Stimulated activated naive CD4-positive, alpha-beta T cell (primary cell): ENCODE data around the gene PACRG.

ENCODE experiments used
- DNase-seq, 6 experiments: peaks; one replicate each; lab custom pipeline; 2025; lab: John Stamatoyannopoulos, UW

PACRG gene

DNA sequence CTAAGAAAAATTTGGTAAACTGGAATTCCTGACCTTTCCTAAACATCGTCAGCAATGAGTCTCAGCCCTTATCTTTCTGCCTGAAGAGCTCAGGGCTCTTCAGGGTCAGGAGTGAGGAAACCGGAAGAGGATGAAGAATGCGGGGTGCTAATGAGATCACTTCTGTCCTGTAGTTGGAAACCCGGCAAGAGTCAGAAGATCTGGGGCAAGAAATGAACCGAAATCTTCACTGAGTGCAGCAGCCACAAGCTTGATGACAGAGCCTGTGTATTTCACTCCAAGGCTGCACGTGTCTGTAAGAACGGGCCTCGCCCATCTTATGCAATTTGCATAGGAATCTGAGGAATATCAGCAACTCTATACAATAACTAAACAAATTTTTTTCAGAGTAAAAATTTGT lies 626.3 kb downstream of the PACRG start:
- no peak for DNase-seq

DNA sequence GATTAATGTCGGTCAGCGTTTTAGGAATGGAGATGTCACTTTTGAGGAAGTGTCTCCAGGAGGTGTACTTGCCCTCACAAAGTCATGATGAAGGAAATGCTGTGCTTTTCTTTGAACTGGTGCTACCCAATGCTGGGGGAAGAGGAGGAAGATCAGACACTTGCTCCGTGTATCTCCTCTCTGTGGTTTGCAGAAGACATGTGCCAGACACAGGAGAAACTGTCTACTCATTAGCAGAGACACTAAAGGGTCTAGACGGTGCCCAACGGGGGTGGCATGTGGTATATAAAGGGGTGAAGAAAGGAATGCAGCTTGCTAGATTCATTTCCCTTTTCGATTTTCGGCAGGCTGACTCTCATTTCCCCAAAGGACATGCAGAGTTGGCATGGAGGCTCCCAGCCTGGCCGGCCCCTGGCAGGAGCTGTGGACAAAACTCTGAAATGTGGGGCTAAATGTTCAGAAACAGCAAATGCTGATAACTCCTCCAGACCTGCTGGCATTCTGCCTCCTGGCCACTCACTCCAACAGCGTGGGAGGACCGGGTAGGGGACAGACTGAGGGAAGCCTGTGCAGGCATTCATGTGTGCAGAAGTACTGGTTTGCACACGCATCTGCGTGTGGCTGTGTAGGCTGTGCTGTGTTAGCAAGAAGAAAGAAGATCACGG lies 627.1 kb downstream of the PACRG start:
- DNase-seq, result no peak

DNA sequence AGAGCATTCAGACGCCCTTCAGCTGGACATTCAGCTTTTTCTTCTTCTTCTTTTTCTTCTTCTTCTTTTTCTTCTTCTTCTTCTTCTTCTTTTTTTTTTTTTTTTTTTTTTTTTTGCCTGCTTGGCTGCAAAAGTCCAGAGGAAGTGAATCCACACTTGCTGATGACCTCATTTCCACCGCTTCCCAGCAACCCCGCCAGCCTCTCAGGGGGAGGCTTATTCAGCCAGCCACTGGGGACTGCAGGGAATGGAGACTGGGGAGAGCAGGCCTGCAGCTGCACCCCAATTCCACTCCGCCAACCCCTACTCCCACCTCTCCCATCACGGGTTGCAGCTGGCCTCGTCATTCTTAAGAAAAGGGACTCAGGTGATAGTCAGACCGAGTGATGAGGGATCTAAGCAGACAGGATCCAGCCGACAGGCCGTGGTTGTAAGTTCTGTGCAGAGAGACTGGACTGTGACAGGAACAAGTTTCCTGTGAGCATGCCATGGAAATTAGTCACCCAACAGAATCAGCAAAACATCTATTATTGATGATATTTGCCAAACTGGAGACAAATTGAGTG lies 627.7 kb downstream of the PACRG start:
- DNase-seq, result no peak

DNA sequence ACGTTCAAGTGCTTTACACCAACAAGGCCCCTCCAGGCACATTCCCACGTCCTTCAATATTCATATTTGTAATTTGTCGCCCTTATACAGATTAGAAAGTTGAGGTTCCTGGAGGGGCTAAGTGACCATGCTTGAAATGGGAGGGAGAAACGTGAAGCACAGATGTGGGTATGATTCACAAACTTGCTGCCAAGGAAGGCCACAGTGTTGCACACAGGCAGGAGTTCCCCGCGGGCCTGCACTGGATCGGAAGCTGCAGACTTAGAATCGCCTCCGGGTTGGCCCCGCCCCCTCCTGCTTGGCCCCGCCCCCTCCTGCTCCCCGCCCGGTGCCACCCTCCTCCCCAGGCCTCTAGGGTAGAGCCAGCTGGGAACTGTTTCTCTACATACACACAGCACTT lies 628.5 kb downstream of the PACRG start:
- DNase-seq, result no peak

DNA sequence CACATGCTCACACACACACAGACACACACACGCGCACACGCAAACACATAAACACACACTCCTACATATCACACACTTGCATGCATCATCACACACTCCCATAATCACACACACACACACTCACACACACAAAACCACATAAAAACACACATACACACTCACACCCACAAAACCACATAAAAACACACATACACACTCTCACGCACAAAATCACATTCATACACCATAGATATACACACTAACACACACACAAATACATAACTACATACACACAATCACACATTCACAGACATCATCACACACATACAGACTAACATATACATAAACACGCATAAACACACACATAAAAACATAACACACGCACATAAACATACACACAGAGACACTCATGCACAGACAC lies 629.0 kb downstream of the PACRG start:
- no peak for DNase-seq

DNA sequence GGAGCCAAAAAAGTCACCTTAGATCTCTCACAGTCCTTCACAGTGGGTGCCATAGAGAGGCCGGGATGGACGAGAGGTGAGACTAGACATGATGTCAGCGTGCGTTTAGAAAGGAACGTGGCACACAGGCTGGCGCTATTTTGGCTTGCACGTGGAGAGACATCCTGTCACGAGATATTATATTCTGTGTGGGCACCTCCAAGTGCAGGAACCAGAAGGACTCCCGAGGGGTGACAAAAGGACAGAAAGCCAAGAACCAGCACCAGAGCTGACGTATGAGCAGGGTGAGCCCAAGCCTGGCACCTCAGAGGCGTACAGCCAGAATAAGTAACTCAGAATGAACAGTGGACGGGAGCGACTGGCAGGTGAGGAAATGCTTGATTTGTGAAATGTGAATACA lies 636.9 kb downstream of the PACRG start:
- DNase-seq, result no peak
